ENCODE data around the gene SATB1.
"Not testable (repeated sequence)": the region's sequence is repeated elsewhere in the genome, so short reads cannot be mapped to it uniquely, and the experiment has no call there.

SATB1 gene

GRCh38 chr3:18424729-18425640 is at the start of gene SATB1:
Gene SATB1, minus strand, starts transcription at chr3:18425339. Its CDS starts 4,372 bp downstream, at chr3:18420967.
- peak; percentile 88 for DNase-seq (ENCODE audit: low spot score)

- no peak for DNase-seq (ENCODE audit: low spot score)
These were observed 49.1 kb upstream of the SATB1 start for GRCh38 chr3:18474202-18474601.

GRCh38 chr3:18469775-18470174 is 44.6 kb upstream of the SATB1 start:
- DNase-seq (ENCODE audit: low spot score): no peak

- DNase-seq (ENCODE audit: low spot score): no peak
These were observed 41.0 kb upstream of the SATB1 start for GRCh38 chr3:18466136-18466535.

GRCh38 chr3:18454766-18455165 is 29.6 kb upstream of the SATB1 start:
- no peak for DNase-seq (ENCODE audit: low spot score)

GRCh38 chr3:18449618-18450017 is 24.5 kb upstream of the SATB1 start:
- DNase-seq (ENCODE audit: low spot score): not testable (repeated sequence)

GRCh38 chr3:18447720-18448119 is 22.6 kb upstream of the SATB1 start:
- DNase-seq (ENCODE audit: low spot score): no peak

GRCh38 chr3:18446149-18446825 is 21.1 kb upstream of the SATB1 start:
- DNase-seq (ENCODE audit: low spot score): no peak

- peak; percentile 67 for DNase-seq (ENCODE audit: low spot score)
These were observed 20.4 kb upstream of the SATB1 start for GRCh38 chr3:18445401-18446148.

- DNase-seq (ENCODE audit: low spot score): peak; percentile 83
These were observed 19.7 kb upstream of the SATB1 start for GRCh38 chr3:18444595-18445400.

- peak; percentile 68 for DNase-seq (ENCODE audit: low spot score)
These were observed 18.8 kb upstream of the SATB1 start for GRCh38 chr3:18443665-18444594.

GRCh38 chr3:18442756-18443664 is 17.9 kb upstream of the SATB1 start:
- no peak for DNase-seq (ENCODE audit: low spot score)

GRCh38 chr3:18441551-18441950 is 16.4 kb upstream of the SATB1 start:
- DNase-seq (ENCODE audit: low spot score): no peak

GRCh38 chr3:18440066-18440722 is 15.1 kb upstream of the SATB1 start:
- no peak for DNase-seq (ENCODE audit: low spot score)

GRCh38 chr3:18439281-18439680 is 14.1 kb upstream of the SATB1 start:
- DNase-seq (ENCODE audit: low spot score): no peak

GRCh38 chr3:18438586-18438985 is 13.4 kb upstream of the SATB1 start:
- no peak for DNase-seq (ENCODE audit: low spot score)

- no peak for DNase-seq (ENCODE audit: low spot score)
These were observed 11.1 kb upstream of the SATB1 start for GRCh38 chr3:18436213-18436612.

GRCh38 chr3:18434711-18435110 is 9.6 kb upstream of the SATB1 start:
- DNase-seq (ENCODE audit: low spot score): no peak

GRCh38 chr3:18432752-18433151 is 7.6 kb upstream of the SATB1 start:
- no peak for DNase-seq (ENCODE audit: low spot score)

All from left forelimb (tissue), 1 donor.